Thoracic aorta (tissue), 2 donors: ENCODE measurements around the gene UPP1. TPM values are rescaled to one million over a fixed set of nuclear protein-coding genes. Genes with fewer than 3 reads are reported as not detected.
"Not testable (repeated sequence)": the region's sequence is repeated elsewhere in the genome, so short reads cannot be mapped to it uniquely, and the experiment has no call there.

Source experiments
- ATAC-seq: fragments of 150-250 bp; one replicate; pipeline ENCODE4 v1.8.0; 2017; ENCODE audit warnings: low read depth; ENCODE audit not compliant: insufficient number of reproducible peaks, low FRiP score
- DNase-seq: peaks from one replicate; pipeline ENCODE4 v3.0.0-alpha.2; 2020; ENCODE audit warnings: low spot score
- H3K27ac ChIP-seq, 2 donors: fragments of 200-600 bp; sonication (generic); 1 replicate in 1 of 2; 2 replicates in 1 of 2; pipeline ENCODE4 v1.5.1; 2016; ENCODE audit warnings: mild to moderate bottlenecking in 2 of 2, moderate library complexity in 2 of 2
- H3K27me3 ChIP-seq: fragments of 200-600 bp; sonication (generic); replicated peaks from 2 replicates; pipeline ENCODE4 v1.6.0; 2016; ENCODE audit warnings: mild to moderate bottlenecking; ENCODE audit not compliant: insufficient read depth
- H3K36me3 ChIP-seq: fragments of 200-600 bp; sonication (generic); one replicate; pipeline ENCODE4 v1.5.1; 2016
- H3K4me1 ChIP-seq, 2 donors: fragments of 200-600 bp; sonication (generic); 1 replicate in 1 of 2; 2 replicates in 1 of 2; pipeline versions ENCODE4 v1.5.1 to v1.6.0; 2016; ENCODE audit warnings: low read depth in 2 of 2, mild to moderate bottlenecking in 1 of 2; ENCODE audit not compliant: control insufficient read depth in 1 of 2
- H3K4me3 ChIP-seq: fragments of 200-600 bp; sonication (generic); 2 replicates; pipeline ENCODE4 v1.5.1; 2016; ENCODE audit warnings: mild to moderate bottlenecking
- H3K9me3 ChIP-seq: fragments of 200-600 bp; sonication (generic); 2 replicates; pipeline ENCODE4 v1.5.1; 2016
- total RNA-seq, 2 donors: library from RNA; depleted of rRNA; stranded (reverse); fragments of >200 nt; gene quantifications; one replicate each; pipeline versions ENCODE4 v1.1.0 to v1.2.3, GENCODE V29; 2016
- TF ChIP-seq, protein P1 (sequence below): fragments of 200-600 bp; sonication (generic); IDR thresholded peaks from one replicate; pipeline ENCODE4 v1.5.1; 2019; ENCODE audit warnings: antibody characterized with exemption

Gene UPP1
- total RNA-seq, 2 donors from 2014 or later: 18.0 to 66.1 TPM

DNA sequence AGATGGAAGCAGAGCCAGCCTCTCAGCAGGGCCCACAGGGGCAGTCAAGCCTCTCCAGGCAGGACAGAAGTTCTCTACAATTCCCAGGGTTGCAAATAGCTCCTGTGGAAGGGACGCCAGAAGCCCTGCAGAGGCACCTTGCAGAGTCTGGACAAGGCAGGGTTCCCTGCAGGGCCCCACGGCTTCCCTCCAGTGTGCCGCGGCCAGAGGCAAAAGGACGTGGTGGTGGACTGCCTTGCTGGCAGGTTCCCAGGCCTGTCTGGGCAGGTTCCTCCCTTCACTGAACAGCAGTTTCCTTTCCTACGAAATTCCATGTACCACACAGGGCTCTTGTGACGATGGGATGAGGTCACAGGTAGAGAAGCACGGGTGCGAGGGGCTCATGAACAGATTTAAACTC, 25.1 kb downstream of the UPP1 start:
- no peak overlapping the region for H3K4me3 ChIP-seq
- H3K27ac ChIP-seq: no peak overlapping the region
- ATAC-seq (no peak), DNase-seq (no peak)
- no peaks in the 10 kb centered on the region for H3K36me3 ChIP-seq
- H3K4me1 ChIP-seq: no peaks in the 10 kb centered on the region
- no peaks in the 10 kb centered on the region for H3K9me3 ChIP-seq
- TF ChIP-seq, protein P1, sequence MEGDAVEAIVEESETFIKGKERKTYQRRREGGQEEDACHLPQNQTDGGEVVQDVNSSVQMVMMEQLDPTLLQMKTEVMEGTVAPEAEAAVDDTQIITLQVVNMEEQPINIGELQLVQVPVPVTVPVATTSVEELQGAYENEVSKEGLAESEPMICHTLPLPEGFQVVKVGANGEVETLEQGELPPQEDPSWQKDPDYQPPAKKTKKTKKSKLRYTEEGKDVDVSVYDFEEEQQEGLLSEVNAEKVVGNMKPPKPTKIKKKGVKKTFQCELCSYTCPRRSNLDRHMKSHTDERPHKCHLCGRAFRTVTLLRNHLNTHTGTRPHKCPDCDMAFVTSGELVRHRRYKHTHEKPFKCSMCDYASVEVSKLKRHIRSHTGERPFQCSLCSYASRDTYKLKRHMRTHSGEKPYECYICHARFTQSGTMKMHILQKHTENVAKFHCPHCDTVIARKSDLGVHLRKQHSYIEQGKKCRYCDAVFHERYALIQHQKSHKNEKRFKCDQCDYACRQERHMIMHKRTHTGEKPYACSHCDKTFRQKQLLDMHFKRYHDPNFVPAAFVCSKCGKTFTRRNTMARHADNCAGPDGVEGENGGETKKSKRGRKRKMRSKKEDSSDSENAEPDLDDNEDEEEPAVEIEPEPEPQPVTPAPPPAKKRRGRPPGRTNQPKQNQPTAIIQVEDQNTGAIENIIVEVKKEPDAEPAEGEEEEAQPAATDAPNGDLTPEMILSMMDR: no peak
- H3K27me3 ChIP-seq: no peaks in the 10 kb centered on the region

DNA sequence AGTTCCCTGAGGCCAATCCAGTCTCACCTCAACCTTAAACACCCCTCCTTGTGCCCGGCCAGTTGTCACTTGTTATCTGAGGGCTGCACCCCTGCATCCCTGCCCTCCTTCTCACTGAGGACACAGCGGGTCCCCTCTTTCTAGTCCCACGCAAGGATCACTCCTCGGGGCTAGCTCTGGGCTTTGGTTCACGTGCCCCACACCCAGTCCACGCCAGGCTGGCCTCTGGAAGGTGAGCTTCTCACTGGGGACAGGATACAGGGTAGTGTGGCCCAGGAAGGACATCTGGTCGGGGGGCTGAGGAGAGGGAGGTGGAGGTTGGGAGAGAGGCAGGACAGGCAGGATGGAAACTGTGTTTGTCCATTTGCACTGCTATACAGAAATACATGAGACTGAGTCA, 25.5 kb downstream of the UPP1 start:
- DNase-seq (no peak), ATAC-seq (no peak)
- H3K27me3 ChIP-seq: no peaks in the 10 kb centered on the region
- no peak overlapping the region for H3K27ac ChIP-seq
- no peak overlapping the region for H3K4me3 ChIP-seq
- no peaks in the 10 kb centered on the region for H3K4me1 ChIP-seq
- H3K9me3 ChIP-seq: no peaks in the 10 kb centered on the region
- H3K36me3 ChIP-seq: no peaks in the 10 kb centered on the region
- TF ChIP-seq, protein P1: no peak

DNA sequence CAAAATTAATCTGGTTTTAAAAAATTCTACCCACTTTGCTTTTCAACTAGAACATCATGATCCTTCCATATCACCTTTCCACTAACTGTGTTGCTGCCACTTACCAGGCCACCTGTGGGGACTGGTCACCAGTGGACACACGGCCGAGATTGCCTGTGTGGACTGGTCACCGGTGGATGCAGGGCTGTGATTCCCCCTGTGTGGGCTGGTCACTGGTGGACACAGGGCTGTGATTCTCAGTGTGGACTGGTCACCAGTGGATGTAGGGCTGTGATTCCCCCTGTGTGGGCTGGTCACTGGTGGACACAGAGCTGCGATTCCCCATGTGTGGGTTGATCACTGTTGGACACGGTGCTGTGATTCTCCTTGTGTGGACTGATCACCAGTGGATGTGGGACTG, 27.0 kb downstream of the UPP1 start:
- no peak overlapping the region for H3K4me3 ChIP-seq
- H3K27me3 ChIP-seq: no peaks in the 10 kb centered on the region
- ATAC-seq: no peak
- no peak overlapping the region for H3K27ac ChIP-seq
- H3K9me3 ChIP-seq: no peaks in the 10 kb centered on the region
- no peaks in the 10 kb centered on the region for H3K36me3 ChIP-seq
- H3K4me1 ChIP-seq: no peaks in the 10 kb centered on the region
- DNase-seq: no peak
- TF ChIP-seq, protein P1: no peak

DNA sequence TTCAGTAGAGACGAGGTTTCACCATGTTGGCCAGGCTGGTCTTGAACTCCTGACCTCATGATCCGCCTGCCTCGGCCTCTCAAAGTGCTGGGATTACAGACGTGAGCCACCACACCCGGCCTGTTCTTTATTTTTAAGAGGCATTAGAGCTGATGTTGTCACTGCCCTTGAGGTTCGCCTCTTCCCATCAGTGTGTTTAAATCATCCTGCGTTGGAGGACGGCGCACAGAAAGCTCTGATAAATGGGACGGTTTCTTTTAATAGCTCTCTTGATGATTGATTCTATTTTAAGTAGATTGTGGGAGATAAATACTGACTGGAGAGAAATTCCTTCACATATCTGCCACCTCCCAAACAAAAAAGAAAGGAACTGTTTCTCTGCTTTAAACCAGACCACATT, 29.0 kb downstream of the UPP1 start:
- Histone ChIP-seq H3K9me3 (no peaks in the 10 kb centered on the region), H3K4me1 (no peaks in the 10 kb centered on the region), H3K27ac (no peak overlapping the region), H3K36me3 (no peaks in the 10 kb centered on the region), H3K4me3 (no peak overlapping the region), H3K27me3 (no peaks in the 10 kb centered on the region)
- TF ChIP-seq, protein P1: no peak
- DNase-seq (no peak), ATAC-seq (no peak)

GRCh38 chr7:48120536-48120935, 31.5 kb downstream of the UPP1 start:
- not testable (repeated sequence) for DNase-seq, H3K9me3 ChIP-seq, H3K27ac ChIP-seq, ATAC-seq, H3K36me3 ChIP-seq, H3K4me1 ChIP-seq, H3K27me3 ChIP-seq, H3K4me3 ChIP-seq

- Histone ChIP-seq H3K9me3 (no peaks in the 10 kb centered on the region), H3K36me3 (no peaks in the 10 kb centered on the region), H3K4me1 (no peaks in the 10 kb centered on the region), H3K27ac (no peak overlapping the region), H3K27me3 (no peaks in the 10 kb centered on the region), H3K4me3 (no peak overlapping the region)
- no peak for DNase-seq
- TF ChIP-seq, protein P1: no peak
- ATAC-seq: no peak
These were observed 37.0 kb downstream of the UPP1 start for GRCh38 chr7:48126037-48126436.
